ENCODE data around the gene MTX1.
"Not testable (repeated sequence)": the region's sequence is repeated elsewhere in the genome, so short reads cannot be mapped to it uniquely, and the experiment has no call there.

Gene MTX1, protein sequence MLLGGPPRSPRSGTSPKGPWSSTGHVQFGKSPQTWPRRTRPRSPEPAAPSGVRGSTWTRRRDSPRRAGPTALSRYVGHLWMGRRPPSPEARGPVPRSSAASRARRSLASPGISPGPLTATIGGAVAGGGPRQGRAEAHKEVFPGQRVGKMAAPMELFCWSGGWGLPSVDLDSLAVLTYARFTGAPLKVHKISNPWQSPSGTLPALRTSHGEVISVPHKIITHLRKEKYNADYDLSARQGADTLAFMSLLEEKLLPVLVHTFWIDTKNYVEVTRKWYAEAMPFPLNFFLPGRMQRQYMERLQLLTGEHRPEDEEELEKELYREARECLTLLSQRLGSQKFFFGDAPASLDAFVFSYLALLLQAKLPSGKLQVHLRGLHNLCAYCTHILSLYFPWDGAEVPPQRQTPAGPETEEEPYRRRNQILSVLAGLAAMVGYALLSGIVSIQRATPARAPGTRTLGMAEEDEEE

DNA sequence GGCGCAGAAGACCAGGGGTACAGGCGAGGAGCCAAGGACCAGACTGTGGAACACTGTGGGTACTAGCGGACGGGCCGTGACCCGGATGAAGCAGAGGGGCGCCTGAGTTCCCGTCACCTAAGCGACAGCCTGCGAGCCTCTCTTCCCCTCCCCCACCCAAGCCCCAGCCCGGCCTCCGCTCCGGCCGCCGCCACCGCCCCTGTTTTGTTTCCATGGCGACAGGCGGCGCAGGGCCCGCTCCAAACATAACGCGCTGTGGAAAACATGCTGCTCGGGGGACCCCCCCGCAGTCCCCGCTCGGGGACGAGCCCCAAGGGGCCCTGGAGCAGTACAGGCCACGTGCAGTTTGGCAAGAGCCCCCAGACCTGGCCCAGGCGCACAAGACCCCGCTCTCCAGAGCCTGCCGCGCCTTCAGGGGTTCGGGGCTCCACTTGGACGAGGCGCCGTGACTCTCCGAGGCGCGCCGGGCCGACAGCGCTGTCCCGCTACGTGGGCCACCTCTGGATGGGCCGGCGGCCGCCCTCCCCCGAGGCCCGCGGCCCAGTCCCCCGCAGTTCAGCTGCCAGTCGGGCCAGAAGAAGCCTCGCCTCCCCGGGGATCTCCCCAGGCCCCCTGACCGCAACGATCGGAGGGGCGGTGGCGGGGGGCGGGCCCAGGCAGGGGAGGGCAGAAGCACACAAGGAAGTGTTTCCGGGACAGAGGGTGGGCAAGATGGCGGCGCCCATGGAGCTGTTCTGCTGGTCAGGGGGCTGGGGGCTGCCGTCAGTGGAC lies at the start of gene MTX1:
Gene MTX1, plus strand, starts transcription at position 155 of the 771 bp plus-strand sequence. Its CDS starts 110 bp downstream, at position 265.
- peak; percentile 78 for DNase-seq (ENCODE audit: low read depth)

DNA sequence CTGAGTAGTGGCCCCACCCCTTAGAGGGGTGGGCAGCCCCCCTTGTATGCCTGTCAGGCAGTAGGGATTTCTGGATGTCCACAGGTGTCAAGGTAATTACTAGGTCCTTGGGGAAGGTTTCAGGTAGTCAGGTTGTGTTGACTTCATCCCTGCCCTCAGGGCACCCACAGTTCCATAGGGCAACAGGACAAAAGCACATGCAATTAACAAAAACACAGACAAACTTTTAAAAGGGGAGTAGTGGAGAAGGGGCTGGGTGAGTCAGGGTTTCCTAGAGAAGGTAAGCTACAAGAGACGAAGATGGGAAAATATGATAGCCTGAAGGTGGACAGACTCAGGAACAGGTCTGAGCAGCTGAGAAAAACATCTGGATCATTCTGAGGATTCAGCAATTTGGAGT lies 49.5 kb upstream of the MTX1 start:
- DNase-seq (ENCODE audit: low read depth) = no peak

DNA sequence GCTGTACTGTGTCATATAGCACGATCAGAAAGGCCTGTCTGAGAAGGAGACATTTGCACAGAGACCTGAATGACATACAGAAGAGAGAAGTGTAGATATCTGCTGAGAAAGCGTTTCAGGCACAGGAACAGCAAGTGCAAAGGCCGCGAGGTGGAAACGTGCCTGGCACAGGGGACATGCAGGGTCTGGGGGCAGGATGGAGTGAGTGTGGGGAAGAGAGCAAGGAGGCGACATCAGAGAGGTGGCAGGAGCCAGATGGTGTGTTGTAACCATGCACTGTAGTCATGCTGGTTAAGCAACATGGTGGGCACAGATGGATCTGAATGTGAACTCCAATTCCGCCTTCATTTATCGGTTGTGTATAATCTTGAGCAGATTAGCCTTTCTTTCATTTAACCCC lies 48.4 kb upstream of the MTX1 start:
- DNase-seq (ENCODE audit: low read depth) = no peak

- not testable (repeated sequence) for DNase-seq (ENCODE audit: low read depth)
Observed at GRCh38 chr1:155162631-155163030, 45.9 kb upstream of the MTX1 start.

- not testable (repeated sequence) for DNase-seq (ENCODE audit: low read depth)
Observed at GRCh38 chr1:155163785-155164184, 44.7 kb upstream of the MTX1 start.

GRCh38 chr1:155164625-155165024 lies 43.9 kb upstream of the MTX1 start:
- DNase-seq (ENCODE audit: low read depth) = not testable (repeated sequence)

- no peak for DNase-seq (ENCODE audit: low read depth)
Observed at GRCh38 chr1:155166051-155166470, 42.4 kb upstream of the MTX1 start.

DNA sequence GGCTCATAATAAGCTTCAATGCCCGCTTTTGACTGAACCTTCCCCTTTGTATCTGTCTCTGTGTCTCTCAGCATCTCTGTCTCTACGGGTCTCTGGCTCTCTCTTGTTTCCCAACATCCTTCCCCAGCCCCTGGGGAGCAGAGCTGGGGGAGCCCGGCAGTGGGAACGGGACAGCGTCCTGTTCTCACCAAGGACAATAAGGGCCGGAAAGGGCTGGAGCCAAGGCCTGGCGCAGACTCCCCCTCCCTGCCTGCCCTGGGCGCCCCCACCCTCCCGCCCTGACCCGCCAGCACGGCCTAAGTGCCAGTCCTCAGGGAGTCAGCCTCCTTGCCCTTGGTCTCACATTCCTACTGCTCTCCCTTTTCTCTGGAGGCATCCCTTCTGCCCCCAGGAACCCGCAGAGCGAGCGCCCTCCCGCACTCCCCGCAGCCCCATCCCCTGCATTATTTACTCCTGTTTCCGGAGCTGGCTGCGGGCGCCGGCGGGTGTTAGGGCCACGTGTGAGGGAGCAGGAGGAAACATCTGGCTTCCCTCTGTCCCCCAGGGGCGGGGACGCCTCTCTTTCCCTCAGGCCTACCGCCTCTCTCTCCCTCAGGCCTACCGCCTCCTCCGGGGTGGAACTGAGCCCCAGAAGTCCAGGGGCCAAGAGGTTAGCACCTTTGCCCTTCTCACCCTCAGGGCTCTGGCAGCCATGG lies 41.9 kb upstream of the MTX1 start:
- no peak for DNase-seq (ENCODE audit: low read depth)

DNA sequence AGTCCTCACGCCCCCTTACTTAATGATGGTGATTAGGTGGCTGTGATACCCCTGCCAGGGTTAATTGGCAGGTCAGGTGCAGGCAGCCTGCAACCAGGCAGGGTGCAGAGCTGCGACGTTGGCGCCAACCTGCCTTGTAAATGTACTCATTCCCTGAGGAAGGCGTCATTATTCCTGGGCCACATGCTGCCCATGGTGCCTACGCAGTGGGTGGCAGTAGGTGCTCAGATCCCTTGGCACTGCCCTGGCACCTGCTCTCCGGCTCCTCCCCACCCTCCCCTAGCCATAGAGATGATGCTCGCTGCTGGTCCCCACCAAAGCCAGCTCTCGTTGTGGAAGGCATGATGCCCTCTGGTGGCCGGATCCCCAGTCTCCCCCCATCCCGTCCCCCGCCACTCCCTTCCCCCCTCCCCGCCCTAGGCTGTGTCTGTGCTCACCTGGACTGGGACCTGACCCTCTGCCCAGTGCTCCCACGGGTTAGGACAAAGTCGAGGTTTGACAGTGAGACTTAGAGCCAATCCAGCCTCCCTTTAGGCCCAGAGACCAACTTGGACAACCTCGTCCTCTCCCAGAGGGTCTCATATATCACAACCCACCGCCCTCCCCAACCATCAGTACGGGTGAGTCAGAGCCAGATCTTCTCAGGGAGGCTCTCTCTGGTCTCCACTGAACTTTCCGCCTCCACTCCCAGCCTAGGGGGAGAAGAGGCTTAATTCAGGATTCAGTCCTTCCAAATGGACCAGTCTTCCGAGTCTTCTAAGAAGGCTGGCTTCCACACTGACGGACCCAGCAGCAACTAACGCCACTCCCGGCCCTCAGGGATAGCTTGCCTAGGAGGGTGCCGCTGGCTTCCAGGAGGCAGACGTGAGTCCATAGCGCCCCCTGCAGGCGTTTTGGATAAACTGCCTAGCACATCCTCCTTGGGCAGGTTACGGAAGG lies 41.1 kb upstream of the MTX1 start:
- peak; percentile 81 for DNase-seq (ENCODE audit: low read depth)

DNA sequence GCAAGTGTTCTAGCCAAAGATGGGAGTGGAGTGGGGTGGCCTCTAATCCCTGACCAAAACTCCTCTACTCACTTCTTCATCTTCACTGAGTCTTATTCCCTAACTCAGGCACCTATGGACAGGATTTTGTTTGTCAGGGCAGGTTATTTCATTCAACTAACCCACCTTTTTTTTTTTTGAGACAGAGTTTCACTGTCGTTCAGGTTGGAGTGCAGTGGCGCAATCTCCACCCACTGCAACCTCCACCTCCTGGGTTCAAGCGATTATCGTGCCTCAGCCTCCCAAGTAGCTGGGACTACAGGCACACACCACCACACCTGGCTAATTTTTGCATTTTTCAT lies 40.4 kb upstream of the MTX1 start:
- not testable (repeated sequence) for DNase-seq (ENCODE audit: low read depth)

DNA sequence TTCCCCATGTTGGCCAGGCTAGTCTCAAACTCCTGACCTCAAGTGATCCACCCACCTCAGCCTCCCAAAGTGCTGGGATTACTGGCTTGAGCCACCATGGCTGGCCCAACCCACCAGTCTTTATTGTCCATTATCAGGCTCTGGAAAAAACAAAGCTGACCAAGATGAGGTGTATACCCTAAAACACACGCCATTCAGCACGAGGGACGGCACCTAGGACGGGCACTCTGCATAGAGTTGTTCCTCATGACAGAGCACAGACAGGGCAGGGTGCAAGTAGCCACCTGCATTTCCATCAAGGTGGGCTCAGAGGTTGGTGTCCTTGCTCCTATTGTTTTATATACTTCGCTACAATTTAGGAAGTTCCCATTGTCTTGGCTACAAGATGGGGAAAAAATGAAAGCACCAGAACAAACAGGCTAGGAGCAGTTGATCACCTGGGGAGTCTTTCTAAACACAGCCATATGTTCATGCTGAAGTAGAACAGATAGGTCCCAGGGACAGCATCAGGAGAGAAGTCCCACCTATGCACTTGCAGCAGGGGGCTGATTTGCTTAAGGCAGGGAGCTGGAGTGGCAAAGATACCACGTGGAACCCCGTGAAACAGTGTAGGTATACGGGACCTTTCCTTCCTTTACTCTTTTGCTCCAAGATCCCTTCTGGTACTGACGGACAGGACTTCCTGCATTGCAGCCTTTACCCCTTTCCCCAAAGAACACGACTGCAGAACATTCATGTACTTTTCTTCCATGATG lies 39.9 kb upstream of the MTX1 start:
- no peak for DNase-seq (ENCODE audit: low read depth)

- DNase-seq (ENCODE audit: low read depth) = no peak
Observed at GRCh38 chr1:155169541-155169940, 39.0 kb upstream of the MTX1 start.

DNA sequence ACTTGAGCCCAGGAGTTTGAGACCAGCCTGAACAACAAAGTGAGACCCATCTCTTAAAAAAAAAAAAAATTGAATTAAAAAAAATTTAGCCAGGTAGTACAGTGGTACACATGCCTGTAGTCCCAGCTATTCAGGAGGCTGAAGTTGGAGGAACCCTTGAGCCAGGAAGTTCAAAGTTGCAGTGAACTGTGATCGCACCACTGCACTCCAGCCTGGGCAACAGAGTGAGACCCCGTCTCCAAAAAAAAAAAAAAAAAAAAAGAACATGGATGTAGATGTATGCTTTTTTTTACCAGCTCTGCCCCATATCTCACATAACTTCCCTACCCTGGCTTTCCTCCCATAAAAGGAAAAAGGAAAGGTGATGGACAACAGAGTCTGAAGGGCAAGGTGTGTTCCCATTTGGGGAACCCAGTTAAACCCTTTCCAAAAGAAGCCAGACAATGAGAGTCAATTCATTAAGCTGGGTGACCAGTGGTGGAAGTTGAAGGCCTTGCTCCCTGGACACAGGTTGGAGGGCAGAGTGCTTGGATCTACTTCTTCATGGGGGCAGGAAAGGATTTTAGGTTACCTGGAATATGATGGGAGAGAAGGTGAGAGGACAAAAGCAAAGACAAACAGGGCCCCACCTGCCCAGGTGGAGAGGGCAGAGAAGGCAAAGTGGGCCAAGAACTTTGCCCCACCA lies 38.3 kb upstream of the MTX1 start:
- no peak for DNase-seq (ENCODE audit: low read depth)

- DNase-seq (ENCODE audit: low read depth) = no peak
Observed at GRCh38 chr1:155170806-155171205, 37.7 kb upstream of the MTX1 start.

DNA sequence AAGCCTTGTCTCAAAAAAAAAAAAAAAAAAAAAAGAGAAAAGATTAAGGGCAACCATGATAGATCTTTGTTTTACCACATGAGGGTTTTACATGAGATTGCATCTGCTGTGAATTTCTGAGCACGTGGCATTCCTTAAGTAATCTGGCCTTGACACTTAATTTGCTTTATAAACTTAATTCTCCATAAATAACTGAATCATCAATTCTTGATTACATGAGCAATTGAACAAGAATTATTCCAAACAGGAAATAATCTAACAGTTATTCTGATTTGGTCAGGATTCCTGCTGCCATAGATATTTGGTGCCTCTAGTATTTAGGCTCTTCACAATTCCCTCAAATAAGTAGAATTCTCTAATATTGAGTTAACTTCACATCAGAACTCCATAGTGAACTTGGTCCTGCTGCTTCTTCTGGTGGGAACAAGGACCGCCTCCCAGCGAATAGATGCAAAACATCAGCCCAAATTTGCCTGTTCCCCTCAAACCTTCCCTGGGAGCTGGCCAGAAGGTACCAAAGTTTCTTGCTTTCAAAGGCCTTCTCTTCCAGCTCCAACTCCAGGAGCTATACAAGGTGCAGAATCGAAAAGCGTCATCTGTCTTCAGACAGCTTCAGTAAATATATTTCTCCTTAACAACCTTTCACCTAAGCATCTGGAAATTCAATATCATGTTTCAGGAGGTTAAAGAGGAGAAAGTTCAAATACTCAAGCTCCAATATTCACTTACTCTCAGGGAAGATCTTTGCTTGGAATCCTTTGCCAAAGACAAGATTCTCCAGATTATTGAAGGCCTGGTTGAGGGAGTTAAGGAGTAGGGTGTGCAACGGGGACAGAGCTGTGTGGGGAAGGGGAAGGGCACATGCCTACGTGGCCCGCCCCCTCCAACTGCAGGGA lies 36.4 kb upstream of the MTX1 start:
- no peak for DNase-seq (ENCODE audit: low read depth)

DNA sequence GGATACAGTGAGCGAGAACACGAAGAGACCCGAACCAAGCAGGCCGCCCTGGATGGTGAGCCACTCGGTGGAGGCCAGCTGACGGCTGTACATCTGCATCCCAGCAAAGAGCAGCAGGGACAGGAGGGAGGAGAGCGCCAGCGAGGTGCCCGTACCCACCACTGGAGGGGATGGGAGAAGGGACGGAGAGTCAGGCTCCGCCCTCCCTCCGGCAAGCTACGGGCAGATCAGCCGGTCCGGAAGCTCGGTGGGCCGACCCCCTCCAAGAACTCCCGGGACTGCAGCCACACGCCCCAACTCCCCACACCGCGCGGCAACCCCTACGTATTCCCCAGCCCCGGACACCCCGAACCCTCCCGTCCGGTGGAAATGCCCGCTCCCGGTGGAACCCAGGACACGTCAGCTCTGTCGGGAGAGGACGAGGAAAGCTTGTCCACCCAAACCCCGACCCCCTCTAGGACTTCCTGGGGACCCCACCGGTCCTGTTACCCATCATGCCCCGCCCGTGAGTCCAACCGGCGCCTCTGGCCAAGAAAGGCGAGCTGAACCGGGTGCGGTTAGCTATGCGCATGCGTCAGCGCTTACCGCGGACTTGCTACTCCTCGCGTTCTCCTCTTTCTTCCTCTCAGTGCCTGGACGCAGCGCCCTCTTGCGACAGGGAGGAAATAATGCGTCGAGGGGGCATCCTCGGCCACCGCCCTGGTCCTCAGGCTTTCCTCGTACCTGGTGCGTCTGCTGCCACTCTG lies 35.6 kb upstream of the MTX1 start, which contains the start of gene KRTCAP2:
Gene KRTCAP2, minus strand, starts transcription at position 573 of the 746 bp plus-strand sequence. Its CDS starts 80 bp downstream, at position 493.
- DNase-seq (ENCODE audit: low read depth) = peak; percentile 92

DNA sequence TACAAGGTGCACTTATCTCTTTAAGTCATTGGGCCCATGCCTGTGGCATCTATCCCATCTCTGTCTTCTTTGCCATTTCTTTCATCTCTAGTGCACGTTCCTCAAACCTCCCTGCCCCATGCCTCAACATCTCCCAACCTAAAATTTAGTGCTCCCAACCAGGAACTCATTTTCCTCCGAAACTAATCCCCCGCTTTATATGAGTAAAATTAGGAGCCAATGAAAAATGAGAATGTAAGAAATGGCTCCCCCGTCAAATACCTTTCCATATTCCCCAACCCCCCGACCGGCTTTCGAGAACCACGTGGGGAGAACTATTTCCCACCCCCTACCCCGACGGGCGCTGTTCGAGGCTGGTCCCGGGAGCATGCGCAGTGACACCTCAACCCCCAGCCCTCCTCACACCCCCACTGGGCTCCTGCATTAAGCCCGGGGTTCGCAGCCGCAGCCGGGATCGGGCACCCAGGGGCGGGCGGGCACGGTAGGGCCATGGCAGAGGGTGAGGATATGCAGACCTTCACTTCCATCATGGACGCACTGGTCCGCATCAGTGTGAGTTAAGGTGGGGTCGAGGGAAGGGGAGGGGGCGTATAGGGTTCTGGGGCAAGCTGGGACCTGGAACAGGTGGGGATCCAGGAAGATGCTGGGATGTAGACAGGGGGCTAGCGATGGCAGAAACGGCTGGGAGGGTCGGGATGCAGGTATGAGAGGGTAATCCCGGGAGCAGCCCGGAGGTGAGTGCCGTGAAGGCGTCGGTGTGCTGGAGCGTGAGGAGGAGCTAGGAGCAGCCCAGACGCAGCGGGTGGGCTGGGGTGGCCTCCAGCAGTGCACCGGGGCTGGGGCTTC lies 34.8 kb upstream of the MTX1 start, which contains the start of gene TRIM46:
Gene TRIM46, plus strand, starts transcription at position 372 of the 846 bp plus-strand sequence. Its CDS starts 118 bp downstream, at position 490.
- no peak for DNase-seq (ENCODE audit: low read depth)

Data from stimulated activated CD8-positive, alpha-beta memory T cell treated with anti-CD3 and anti-CD28 coated beads, Interleukin-12 subunit alpha, Interleukin-12 subunit beta, amount 100 ng/mL, for 1 hour (primary cell).